ENCODE data around the gene SPEN. TPM values are rescaled to one million over a fixed set of nuclear protein-coding genes. Genes with fewer than 3 reads are reported as not detected.

SPEN gene
- polyA plus RNA-seq, 3 donors, result 57.4 to 68.0 (median 67.3) TPM

GRCh38 chr1:15851210-15852035 is 3.9 kb downstream of the SPEN start:
- DNase-seq, result no peak

- no peak for DNase-seq
Observed at GRCh38 chr1:15852036-15852827, 4.7 kb downstream of the SPEN start.

DNA sequence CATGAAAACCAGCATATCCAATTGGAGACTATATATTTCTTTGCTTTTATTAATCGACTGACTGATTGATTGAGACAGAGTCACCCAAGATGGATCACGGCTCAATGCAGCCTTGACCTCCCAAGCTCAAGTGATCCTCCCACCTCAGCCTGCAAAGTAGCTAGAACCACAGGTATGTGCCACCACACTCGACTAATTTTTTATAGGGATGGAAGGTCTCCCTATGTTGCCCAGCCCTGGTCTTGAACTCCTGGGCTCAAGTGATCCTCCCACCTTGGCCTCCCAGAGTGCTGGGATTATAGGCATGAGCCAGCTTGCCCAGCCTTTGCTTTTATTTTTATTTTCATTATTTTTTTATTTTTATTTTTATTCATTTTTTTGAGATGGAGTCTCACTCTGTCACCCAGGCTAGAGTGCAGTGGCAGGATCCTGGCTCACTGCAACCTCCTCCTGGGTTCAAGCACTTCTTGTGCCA is 5.4 kb downstream of the SPEN start:
- no peak for DNase-seq

- no peak for DNase-seq
Observed at GRCh38 chr1:15856888-15857287, 9.4 kb downstream of the SPEN start.

GRCh38 chr1:15858069-15858670 is 10.7 kb downstream of the SPEN start:
- DNase-seq, result no peak

- DNase-seq, result no peak
Observed at GRCh38 chr1:15858672-15859372, 11.3 kb downstream of the SPEN start.

DNA sequence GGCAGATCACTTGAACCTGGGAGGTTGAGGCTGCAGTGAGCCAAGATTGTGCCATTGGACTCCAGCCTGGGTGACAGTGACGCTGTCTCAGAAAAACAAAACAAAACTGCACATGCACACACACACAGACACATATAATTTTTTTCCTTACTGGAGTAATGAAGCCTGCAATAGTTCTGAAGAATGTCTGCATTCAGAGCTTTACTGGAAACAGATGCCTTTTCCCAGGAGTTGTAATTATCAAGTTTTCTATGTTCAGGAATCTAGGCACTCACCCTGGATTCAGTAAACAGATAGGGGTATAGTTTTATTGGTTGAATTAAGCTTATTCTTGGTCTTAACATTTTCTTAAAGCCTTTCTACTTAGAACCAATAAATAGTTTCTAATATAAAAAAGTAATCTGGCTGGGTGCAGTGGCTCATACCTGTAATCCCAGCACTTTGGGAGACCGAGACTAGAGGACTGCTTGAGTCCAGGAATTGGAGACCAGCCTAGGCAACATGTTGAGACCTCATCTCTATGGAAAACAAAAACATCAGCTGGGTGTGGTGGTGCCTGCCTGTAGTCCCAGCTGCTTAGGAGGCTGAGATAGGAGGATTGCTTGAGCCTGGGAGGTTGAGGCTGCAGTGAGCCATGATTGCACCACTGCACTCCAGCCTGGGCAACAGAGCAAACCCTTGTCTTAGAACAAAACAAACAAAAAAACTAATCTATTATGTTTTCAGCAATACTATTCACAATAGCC is 15.8 kb downstream of the SPEN start:
- no peak for DNase-seq

GRCh38 chr1:15866721-15867201 is 19.3 kb downstream of the SPEN start:
- no peak for DNase-seq

DNA sequence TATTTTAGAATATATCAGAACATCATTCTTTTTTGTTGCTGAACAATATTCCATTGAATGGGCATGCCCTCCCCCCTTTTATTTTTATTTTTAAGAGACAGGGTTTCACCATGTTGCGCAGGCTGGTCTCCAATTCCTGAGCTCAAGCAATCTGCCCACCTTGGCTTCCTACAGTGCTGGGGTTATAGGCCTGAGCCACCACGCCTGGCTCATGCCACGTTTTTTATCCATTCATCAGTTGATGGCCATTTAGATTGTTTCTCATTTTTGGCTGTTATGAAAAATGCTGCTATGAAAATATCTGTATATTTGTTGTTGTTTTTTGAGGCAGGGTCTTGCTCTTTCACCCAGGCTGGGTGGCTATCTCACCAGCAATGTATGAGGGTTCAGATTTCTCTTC is 19.8 kb downstream of the SPEN start:
- no peak for DNase-seq

- no peak for DNase-seq
Observed at GRCh38 chr1:15869413-15869812, 21.9 kb downstream of the SPEN start.

DNA sequence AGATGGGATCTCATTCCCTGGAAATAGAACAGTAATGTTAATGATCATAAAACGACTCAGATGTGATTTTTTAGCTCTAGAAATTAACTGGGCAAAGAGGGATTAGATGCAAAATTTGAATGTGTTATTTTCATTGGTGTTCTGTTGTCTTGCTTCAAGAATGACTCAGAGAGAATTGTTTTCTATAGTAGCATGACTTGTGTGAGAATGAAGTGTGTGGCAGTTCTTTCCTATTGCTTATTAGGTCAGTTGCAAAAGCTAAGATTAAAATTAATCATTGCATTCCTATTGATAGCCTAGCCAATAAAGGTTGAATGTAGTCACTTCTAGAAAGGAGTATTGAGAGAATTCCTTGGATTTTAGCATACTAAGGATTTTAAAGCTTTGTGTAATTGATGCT is 22.9 kb downstream of the SPEN start:
- no peak for DNase-seq

DNA sequence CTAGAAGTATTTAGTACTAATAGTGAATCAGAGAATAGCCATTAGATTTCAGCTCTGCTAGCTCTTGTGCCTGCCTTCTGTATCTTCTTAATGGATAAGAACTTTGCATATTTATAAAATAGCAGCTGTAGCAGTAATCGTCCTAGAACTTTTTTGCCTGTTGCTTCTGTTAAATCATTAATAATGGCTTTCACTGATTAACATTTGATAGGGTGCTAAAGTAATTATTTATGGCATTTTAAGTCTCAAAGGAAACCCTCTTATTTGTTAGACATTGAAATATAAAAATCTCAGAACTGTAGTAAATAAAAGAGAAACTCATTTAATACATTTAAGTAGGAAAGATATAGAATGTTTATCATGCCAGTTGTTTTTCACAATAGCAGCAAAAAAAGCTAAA is 27.0 kb downstream of the SPEN start:
- DNase-seq, result no peak

GRCh38 chr1:15876357-15877055 is 29.0 kb downstream of the SPEN start:
- no peak for DNase-seq

GRCh38 chr1:15881961-15882360 is 34.5 kb downstream of the SPEN start:
- no peak for DNase-seq

DNA sequence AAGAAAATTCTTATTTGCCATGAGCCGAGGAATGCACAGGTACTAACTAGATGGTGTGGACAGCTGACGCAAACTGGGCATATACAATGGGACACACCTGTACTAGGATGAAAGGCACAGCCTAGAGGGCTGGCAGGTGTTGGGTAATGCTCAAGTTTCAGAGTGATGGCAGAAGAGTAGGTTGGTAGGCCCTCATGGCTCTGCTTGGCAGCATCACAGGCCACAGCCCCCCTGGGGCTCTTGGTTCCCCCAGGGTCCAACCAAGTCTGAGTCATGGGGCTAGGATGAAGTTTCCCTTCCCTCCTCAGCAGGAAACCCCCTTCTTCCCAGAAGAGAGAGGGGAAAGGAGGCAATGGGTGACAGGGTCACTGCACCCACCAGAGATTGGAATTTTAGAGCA is 35.2 kb downstream of the SPEN start:
- no peak for DNase-seq

- no peak for DNase-seq
Observed at GRCh38 chr1:15883326-15883725, 35.8 kb downstream of the SPEN start.

GRCh38 chr1:15884477-15884876 is 37.0 kb downstream of the SPEN start:
- DNase-seq, result no peak

DNA sequence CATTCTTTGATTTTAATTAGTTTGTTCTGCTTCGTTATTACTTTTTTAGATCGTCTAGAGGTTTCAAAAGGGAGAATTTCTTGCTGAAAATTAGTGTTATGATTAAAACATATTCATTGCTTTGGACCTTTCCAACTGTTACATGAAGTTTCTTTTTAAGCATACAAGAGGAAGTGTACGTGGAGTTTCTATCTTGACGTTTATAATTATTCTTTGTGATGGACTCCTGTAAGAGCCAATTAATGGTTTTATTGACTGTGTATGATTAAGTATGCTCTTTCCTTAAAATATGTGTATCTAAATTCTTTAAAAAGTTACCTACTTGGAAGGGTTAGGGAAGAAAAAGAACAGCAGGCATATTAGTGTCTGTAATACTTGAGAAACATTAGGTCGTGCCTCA is 37.8 kb downstream of the SPEN start:
- no peak for DNase-seq

DNA sequence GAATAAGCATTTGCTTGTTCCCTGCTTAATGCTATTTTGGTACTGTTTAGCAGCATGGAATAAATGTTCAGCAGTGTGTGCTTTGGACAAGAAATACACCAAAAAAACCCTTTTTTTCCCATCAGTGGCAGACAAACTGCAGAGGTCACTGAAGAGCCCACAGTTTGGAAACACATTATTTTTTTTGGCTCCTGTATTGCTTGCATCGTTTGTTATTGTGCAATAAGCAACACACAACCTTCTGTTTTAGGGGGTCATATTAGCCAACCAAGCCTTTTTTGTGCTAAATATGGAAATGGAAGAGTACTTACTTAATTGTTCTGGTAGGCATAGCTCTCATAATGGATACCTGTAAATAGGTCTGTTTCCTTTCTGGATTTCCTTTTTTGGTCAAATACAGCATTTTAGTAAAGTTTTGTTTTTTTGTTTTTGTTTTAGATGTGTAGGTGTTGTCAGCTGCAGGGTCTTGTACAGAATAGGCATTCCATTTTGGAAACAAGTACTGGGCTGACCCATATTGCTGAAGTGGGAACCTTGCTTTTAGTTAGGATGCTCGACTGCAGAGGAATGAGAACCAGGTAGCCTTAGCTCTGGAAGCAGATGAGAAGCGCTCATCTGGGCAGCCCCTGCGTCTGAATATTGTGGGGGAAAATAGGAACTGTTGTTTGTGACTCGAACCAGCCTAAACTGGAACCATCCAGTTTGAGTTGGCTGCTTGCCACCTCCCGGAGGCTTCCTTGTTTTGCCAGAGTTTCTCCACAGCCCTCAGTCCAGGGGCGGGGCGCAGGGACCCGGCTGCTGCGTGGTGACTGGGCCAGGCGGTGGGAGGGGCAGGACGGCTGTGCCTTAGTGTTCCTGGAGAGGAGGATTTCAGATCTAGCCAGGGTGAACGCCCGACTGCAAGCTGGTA is 38.4 kb downstream of the SPEN start:
- DNase-seq, result peak; percentile 97
